Endodermal cell (in vitro differentiated cells): ENCODE measurements around the gene NHP2. TPM values are rescaled to one million over a fixed set of nuclear protein-coding genes. Genes with fewer than 3 reads are reported as not detected.

Experiments used
- DNase-seq: peaks from one replicate; pipeline ENCODE4 v3.0.0-alpha.2; 2017
- H3K27ac ChIP-seq: 2 replicates; pipeline ENCODE4 v1.5.1; 2013; ENCODE audit warnings: mild to moderate bottlenecking, low read depth, low read length, moderate library complexity
- H3K27me3 ChIP-seq: 2 replicates; pipeline ENCODE4 v1.6.1; 2013; ENCODE audit warnings: mild to moderate bottlenecking, low read length, moderate library complexity; ENCODE audit not compliant: insufficient read depth, control insufficient read depth, poor library complexity, severe bottlenecking
- H3K36me3 ChIP-seq: 2 replicates; pipeline ENCODE4 v1.7.0; 2013; ENCODE audit warnings: mild to moderate bottlenecking, low read length, moderate library complexity; ENCODE audit not compliant: control insufficient read depth, insufficient read depth
- H3K4me1 ChIP-seq: one replicate; pipeline ENCODE4 v1.7.0; 2013; ENCODE audit warnings: low read length; ENCODE audit not compliant: control insufficient read depth, insufficient read depth
- H3K4me3 ChIP-seq: 2 replicates; pipeline ENCODE4 v1.5.1; 2013; ENCODE audit warnings: mild to moderate bottlenecking, low read length, moderate library complexity
- H3K9ac ChIP-seq: 2 replicates; pipeline ENCODE4 v1.6.1; 2013; ENCODE audit warnings: mild to moderate bottlenecking, low read length, moderate library complexity; ENCODE audit not compliant: poor library complexity, severe bottlenecking; ENCODE audit errors: extremely low read depth
- H3K9me3 ChIP-seq: 2 replicates; pipeline ENCODE4 v1.6.1; 2013; ENCODE audit warnings: mild to moderate bottlenecking, low read length, moderate library complexity; ENCODE audit not compliant: control insufficient read depth
- H3K27ac Mint-ChIP-seq: 2 replicates; pipeline ENCODE4 v1.8.0; 2020; ENCODE audit warnings: mixed read lengths
- H3K27me3 Mint-ChIP-seq: 2 replicates; pipeline ENCODE4 v1.8.0; 2021; ENCODE audit warnings: mild to moderate bottlenecking, mixed read lengths; ENCODE audit not compliant: insufficient read depth
- H3K36me3 Mint-ChIP-seq: 2 replicates; pipeline ENCODE4 v1.8.0; 2020; ENCODE audit warnings: low read depth, mixed read lengths
- H3K4me1 Mint-ChIP-seq: 2 replicates; pipeline ENCODE4 v1.8.0; 2020; ENCODE audit warnings: mixed read lengths
- H3K4me3 Mint-ChIP-seq: 2 replicates; pipeline ENCODE4 v1.8.0; 2020; ENCODE audit warnings: mild to moderate bottlenecking, moderate library complexity, mixed read lengths
- H3K9me3 Mint-ChIP-seq: 2 replicates; pipeline ENCODE4 v1.8.0; 2020; ENCODE audit warnings: mild to moderate bottlenecking, mixed read lengths
- WGBS, 2 experiments: methylation state at CpG; one replicate each; pipeline versions ENCODE4 v1.1.5 to v1.1.7; 2013; ENCODE audit warnings: missing lambda C conversion rate in 2 of 2, mixed read lengths in 1 of 2; ENCODE audit not compliant: insufficient coverage in 1 of 2, insufficient read length in 1 of 2; 5-methylcytosine and 5-hydroxymethylcytosine counted together
- total RNA-seq, 2 donors: library from RNA; stranded (reverse); fragmentation: NEBNext Ultra II Directional in 1 of 2; extraction: Animal tissue kit (Norgen Biotek cat#: 25700) in 1 of 2; gene quantifications; 2 replicates in 1 of 2; 3 replicates in 1 of 2; pipeline ENCODE4 v1.2.1, GENCODE V29; 2021
- TF ChIP-seq, protein P1 (sequence below): fragments of 200-600 bp; sonication (generic); conservative IDR thresholded peaks from 2 replicates; pipeline ENCODE4 v1.5.0; 2021; ENCODE audit warnings: antibody characterized with exemption, mild to moderate bottlenecking

NHP2 gene
- total RNA-seq, 2 donors from 2014 or later = 174 to 176 TPM

GRCh38 chr5:178143246-178143645 is 10.4 kb downstream of the NHP2 start:
- no peaks in the 10 kb centered on the region for H3K9me3 ChIP-seq
- no peak overlapping the region for H3K9ac ChIP-seq
- no peaks in the 10 kb centered on the region for H3K9me3 Mint-ChIP-seq
- H3K27me3 ChIP-seq = no peaks in the 10 kb centered on the region
- H3K36me3 ChIP-seq = peaks cover 55% of the 10 kb centered on the region
- H3K27me3 Mint-ChIP-seq = no peaks in the 10 kb centered on the region
- no peak overlapping the region for H3K27ac ChIP-seq
- no peak overlapping the region for H3K4me3 ChIP-seq
- H3K4me3 Mint-ChIP-seq = no peak overlapping the region
- 92 to 100% methylated on average over 2 to 6 of the region's 6 CpGs for WGBS, 2 experiments
- TF ChIP-seq, protein P1, sequence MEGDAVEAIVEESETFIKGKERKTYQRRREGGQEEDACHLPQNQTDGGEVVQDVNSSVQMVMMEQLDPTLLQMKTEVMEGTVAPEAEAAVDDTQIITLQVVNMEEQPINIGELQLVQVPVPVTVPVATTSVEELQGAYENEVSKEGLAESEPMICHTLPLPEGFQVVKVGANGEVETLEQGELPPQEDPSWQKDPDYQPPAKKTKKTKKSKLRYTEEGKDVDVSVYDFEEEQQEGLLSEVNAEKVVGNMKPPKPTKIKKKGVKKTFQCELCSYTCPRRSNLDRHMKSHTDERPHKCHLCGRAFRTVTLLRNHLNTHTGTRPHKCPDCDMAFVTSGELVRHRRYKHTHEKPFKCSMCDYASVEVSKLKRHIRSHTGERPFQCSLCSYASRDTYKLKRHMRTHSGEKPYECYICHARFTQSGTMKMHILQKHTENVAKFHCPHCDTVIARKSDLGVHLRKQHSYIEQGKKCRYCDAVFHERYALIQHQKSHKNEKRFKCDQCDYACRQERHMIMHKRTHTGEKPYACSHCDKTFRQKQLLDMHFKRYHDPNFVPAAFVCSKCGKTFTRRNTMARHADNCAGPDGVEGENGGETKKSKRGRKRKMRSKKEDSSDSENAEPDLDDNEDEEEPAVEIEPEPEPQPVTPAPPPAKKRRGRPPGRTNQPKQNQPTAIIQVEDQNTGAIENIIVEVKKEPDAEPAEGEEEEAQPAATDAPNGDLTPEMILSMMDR = no peak
- DNase-seq = no peak
- no peaks in the 10 kb centered on the region for H3K4me1 Mint-ChIP-seq
- H3K4me1 ChIP-seq = no peaks in the 10 kb centered on the region
- H3K36me3 Mint-ChIP-seq = peaks cover 74% of the 10 kb centered on the region
- no peak overlapping the region for H3K27ac Mint-ChIP-seq

DNA sequence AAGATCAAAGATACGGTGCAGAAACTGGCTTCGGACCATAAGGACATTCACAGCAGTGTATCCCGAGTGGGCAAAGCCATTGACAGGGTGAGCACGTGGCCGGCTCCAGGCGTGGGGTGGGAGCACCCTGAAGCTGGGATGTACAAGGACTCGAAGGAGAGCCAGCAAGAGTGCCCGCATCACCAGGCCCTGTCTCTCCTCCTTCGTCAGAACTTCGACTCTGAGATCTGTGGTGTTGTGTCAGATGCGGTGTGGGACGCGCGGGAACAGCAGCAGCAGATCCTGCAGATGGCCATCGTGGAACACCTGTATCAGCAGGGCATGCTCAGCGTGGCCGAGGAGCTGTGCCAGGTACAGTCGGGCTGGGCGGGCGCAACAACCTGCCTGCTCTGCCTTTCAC is 11.0 kb downstream of the NHP2 start:
- H3K9me3 Mint-ChIP-seq = no peaks in the 10 kb centered on the region
- no peak overlapping the region for H3K27ac Mint-ChIP-seq
- Histone ChIP-seq H3K27me3 (no peaks in the 10 kb centered on the region), H3K9me3 (no peaks in the 10 kb centered on the region), H3K4me3 (no peak overlapping the region), H3K4me1 (no peaks in the 10 kb centered on the region), H3K36me3 (peaks cover 49% of the 10 kb centered on the region), H3K9ac (no peak overlapping the region), H3K27ac (no peak overlapping the region)
- no peak for DNase-seq
- WGBS, 2 experiments = 96 to 98% methylated on average over 18 to 20 of the region's 20 CpGs
- peaks cover 69% of the 10 kb centered on the region for H3K36me3 Mint-ChIP-seq
- H3K27me3 Mint-ChIP-seq = no peaks in the 10 kb centered on the region
- TF ChIP-seq, protein P1 = no peak
- no peaks in the 10 kb centered on the region for H3K4me1 Mint-ChIP-seq
- no peak overlapping the region for H3K4me3 Mint-ChIP-seq

DNA sequence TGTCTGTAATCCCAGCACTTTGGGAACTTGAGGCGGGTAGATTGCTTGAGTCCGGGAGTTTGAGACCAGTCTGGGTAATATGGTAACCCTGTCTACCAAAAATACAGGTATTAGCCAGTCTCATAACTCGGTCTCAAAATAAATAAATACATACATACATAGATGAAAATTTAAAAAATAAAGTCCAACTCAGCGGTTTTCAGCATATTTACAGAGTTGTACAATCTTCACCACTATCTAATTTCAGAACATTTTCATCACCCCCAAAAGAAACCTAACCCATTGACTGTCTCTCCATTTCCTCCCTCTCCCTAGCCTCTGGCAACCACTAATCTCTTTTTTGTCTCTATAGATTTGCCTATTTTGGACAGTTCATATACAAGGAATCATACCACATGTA is 12.1 kb downstream of the NHP2 start:
- TF ChIP-seq, protein P1 = no peak
- Mint-ChIP-seq H3K4me3 (no peak overlapping the region), H3K36me3 (peaks cover 60% of the 10 kb centered on the region), H3K9me3 (no peaks in the 10 kb centered on the region), H3K27me3 (no peaks in the 10 kb centered on the region), H3K4me1 (no peaks in the 10 kb centered on the region), H3K27ac (no peak overlapping the region)
- WGBS, 2 experiments = 85 to 96% methylated on average over 4 of the region's 4 CpGs
- H3K27me3 ChIP-seq = no peaks in the 10 kb centered on the region
- H3K9me3 ChIP-seq = no peaks in the 10 kb centered on the region
- no peaks in the 10 kb centered on the region for H3K4me1 ChIP-seq
- no peak for DNase-seq
- no peak overlapping the region for H3K27ac ChIP-seq
- peaks cover 40% of the 10 kb centered on the region for H3K36me3 ChIP-seq
- no peak overlapping the region for H3K4me3 ChIP-seq
- H3K9ac ChIP-seq = no peak overlapping the region
